Measurements from ENCODE around the gene SEMA4F.

GRCh38 chr2:74688881-74689280, 34.8 kb downstream of the SEMA4F start:
- no peak for TF ChIP-seq GATA2 (IDR thresholded peaks at IDR 0.05; ENCODE audit: low read depth, low read length)
- no peak for TF ChIP-seq GATA3 (IDR thresholded peaks at IDR 0.05; ENCODE audit: low read depth, low read length)
